HepG2 (cell line): ENCODE results near the gene NKX3-2. TPM values are rescaled to one million over a fixed set of nuclear protein-coding genes. Genes with fewer than 3 reads are reported as not detected.

ENCODE experiments used
- ATAC-seq: fragments of 200-7000 bp; cut with Tn5 transposase; 3 replicates; pipeline ENCODE4 v1.9.1; 2020; ENCODE audit warnings: mild to moderate bottlenecking, moderate library complexity
- BruUV-seq: library from RNA; stranded (reverse); fragments of 400-500 nt; replicated peaks from 2 replicates; lab custom pipeline; 2021; lab: Mats Ljungman, UMichigan
- CTCF ChIA-PET: fragments of 300-600 bp; formaldehyde crosslinking; extraction: SDS; loops from one replicate; lab custom pipeline; 2021; ENCODE audit warnings: low total read pairs, inconsistent platforms, low intra/inter-chr PET ratio; lab: Yijun Ruan, JAX
- POLR2A ChIA-PET: fragments of 350-600 bp; sonication (Branson Sonifier 250); formaldehyde crosslinking; loops from one replicate; lab custom pipeline; 2020; ENCODE audit warnings: antibody characterized with exemption, inconsistent platforms; lab: Yijun Ruan, JAX
- DNase-seq: peaks from one replicate; pipeline ENCODE4 v3.0.0-alpha.2; 2015; ENCODE audit warnings: low spot score
- FAIRE-seq: peaks from 3 replicates; lab custom pipeline; 2011; peaks lifted over from hg19 to GRCh38; lab: Jason Lieb, UNC
- H2AFZ ChIP-seq: one replicate; pipeline ENCODE4 v1.6.1; 2011; ENCODE audit warnings: low read length, inconsistent platforms
- H3K27ac ChIP-seq: fragments of 300-600 bp; 3 replicates; pipeline ENCODE4 v1.8.0; 2011; ENCODE audit warnings: mixed run types, mild to moderate bottlenecking, mixed read lengths, low read length, inconsistent platforms; ENCODE audit not compliant: insufficient read depth; ENCODE audit errors: extremely low read length
- H3K27me3 ChIP-seq, 2 experiments: fragments of 200-600 bp in 1 of 2; 2 replicates in 1 of 2; 3 replicates in 1 of 2; pipeline versions ENCODE4 v1.6.0 to v1.8.0; 2011; ENCODE audit warnings: low read length in 2 of 2, mild to moderate bottlenecking in 2 of 2, moderate library complexity in 2 of 2, inconsistent platforms in 1 of 2; ENCODE audit not compliant: insufficient read depth in 2 of 2, control insufficient read depth in 1 of 2
- H3K36me3 ChIP-seq, 2 experiments: fragments of 200-600 bp in 1 of 2; replicated peaks in 1 of 2; 2 replicates in 1 of 2; 3 replicates in 1 of 2; pipeline versions ENCODE4 v1.5.1 to v1.8.0; 2011; ENCODE audit warnings: low read length in 2 of 2, inconsistent platforms in 1 of 2; ENCODE audit not compliant: insufficient read depth in 2 of 2, control insufficient read depth in 1 of 2
- H3K4me1 ChIP-seq: 2 replicates; pipeline ENCODE4 v1.5.1; 2012; ENCODE audit warnings: low read length, inconsistent platforms; ENCODE audit not compliant: insufficient read depth
- H3K4me2 ChIP-seq: 2 replicates; pipeline ENCODE4 v1.6.0; 2011; ENCODE audit warnings: low read depth, low read length, inconsistent platforms
- H3K4me3 ChIP-seq, 3 experiments: fragments of 200-600 bp in 1 of 3; sonication (generic), shearing (Covaris generic) in 1 of 3; replicated peaks in 1 of 3; 2 replicates each; pipeline ENCODE4 v1.5.1; 2011 to 2016; ENCODE audit warnings: low read length in 3 of 3, inconsistent platforms in 2 of 3, low read depth in 2 of 3, mild to moderate bottlenecking in 2 of 3, control low read depth in 1 of 3, mixed read lengths in 1 of 3; ENCODE audit not compliant: insufficient read depth in 1 of 3
- H3K79me2 ChIP-seq: one replicate; pipeline ENCODE4 v1.6.1; 2011; ENCODE audit warnings: low read length, inconsistent platforms; ENCODE audit not compliant: insufficient read depth
- H3K9ac ChIP-seq: 2 replicates; pipeline ENCODE4 v1.6.0; 2011; ENCODE audit warnings: mild to moderate bottlenecking, low read depth, low read length, inconsistent platforms; ENCODE audit not compliant: insufficient read depth
- H3K9me3 ChIP-seq: 2 replicates; pipeline ENCODE4 v1.5.1; 2012; ENCODE audit warnings: mild to moderate bottlenecking, low read length
- H4K20me1 ChIP-seq: 2 replicates; pipeline ENCODE4 v1.6.0; 2011; ENCODE audit warnings: inconsistent platforms, mild to moderate bottlenecking, low read length, moderate library complexity; ENCODE audit not compliant: insufficient read depth
- CENPX ChIP-seq: sonication (generic); formaldehyde crosslinking; IDR thresholded peaks from 2 replicates; pipeline ENCODE4 v1.9.0; 2021; ENCODE audit warnings: mild to moderate bottlenecking, missing genetic modification reagents, moderate library complexity
- GMEB2 ChIP-seq: IDR thresholded peaks from 2 replicates; pipeline ENCODE4 v1.6.1; 2016; ENCODE audit warnings: missing biosample characterization, missing genetic modification reagents, low read depth
- HOXD1 ChIP-seq: sonication (generic); formaldehyde crosslinking; IDR thresholded peaks from 2 replicates; pipeline ENCODE4 v1.5.0; 2020; ENCODE audit warnings: missing genetic modification reagents
- SNAPC2 ChIP-seq: sonication (generic); formaldehyde crosslinking; IDR thresholded peaks from 2 replicates; pipeline ENCODE4 v1.8.1; 2022; ENCODE audit warnings: mild to moderate bottlenecking, missing genetic modification reagents
- TFDP2 ChIP-seq: sonication (generic); formaldehyde crosslinking; IDR thresholded peaks from 2 replicates; pipeline ENCODE4 v1.4.0; 2020; ENCODE audit warnings: missing genetic modification reagents
- WGBS: methylation state at CpG from one replicate; pipeline ENCODE4 v1.1.6; 2017; ENCODE audit warnings: low lambda C conversion rate; 5-methylcytosine and 5-hydroxymethylcytosine counted together
- in situ Hi-C: cut with HindIII; loops from 2 replicates; pipeline ENCODE4 v1.10.0; 2017; ENCODE audit warnings: low pct_unique_long_range_greater_than_20kb; ENCODE audit not compliant: extremely low pct_ligation_motif_present
- intact Hi-C: fragments of 100-400 bp; cut with micrococcal nuclease; formaldehyde crosslinking; loops from one replicate; pipeline ENCODE4 v1.10.0; 2022; ENCODE audit not compliant: unreplicated experiment
- polyA plus RNA-seq, 8 experiments: library from polyadenylated mRNA; depleted of rRNA in 3 of 8; stranded (reverse) in 7 of 8; unstranded in 1 of 8; fragments of >200 nt; fragmentation: Illumina TruSeq in 4 of 8; extraction: Trizol in 4 of 8; gene quantifications; 2 replicates each; pipeline versions ENCODE4 v1.2.1 to v1.2.3, GENCODE V29; 2011 to 2016; ENCODE audit warnings: low read depth in 4 of 8, missing spikeins in 1 of 8, mixed read lengths in 1 of 8; ENCODE audit not compliant: insufficient read depth in 1 of 8
- total RNA-seq, 5 experiments: library from RNA; depleted of rRNA; stranded (reverse); fragments of >200 nt; fragmentation: Illumina TruSeq; extraction: Trizol; gene quantifications; 2 replicates each; pipeline ENCODE4 v1.2.3, GENCODE V29; 2016; ENCODE audit warnings: low read depth in 1 of 5

Gene NKX3-2
- total and polyA plus RNA-seq, 2 of the 13 experiments (the other 11 are each of a cell fraction or from before 2014, with no cell fraction given) = 0.07 to 0.13 TPM

- Histone ChIP-seq H3K4me2 (no peak overlapping the region), H3K9ac (no peak overlapping the region), H3K27me3 (peaks cover 9 to 62% of the 10 kb centered on the region in 2 experiments; a peak in 4 of 5 replicates), H3K9me3 (no peaks in the 10 kb centered on the region), H3K36me3 (no peaks in the 10 kb centered on the region), H3K79me2 (no peaks in the 10 kb centered on the region), H4K20me1 (0 out of 2 replicates have a peak, but pooled peaks cover 2% of the 10 kb centered on the region), H3K4me1 (peaks cover 29% of the 10 kb centered on the region)
- 69% methylated on average over 22 of the region's 23 CpGs for WGBS
- ChIA-PET POLR2A (no interaction called here), CTCF (no interaction called here)
- BruUV-seq = no TSS peak
- DNase-seq (no peak), ATAC-seq (no peak)
- in situ Hi-C loops = no loop called here
- intact Hi-C loops = loop anchor here (10.0 kb wide), 1 partner anchor 416 kb away; no protein-coding TSS in a partner anchor
- TF ChIP-seq GMEB2 = no peak
- no peak for TF ChIP-seq HOXD1 (CRISPR knock-in tag)
- no peak for TF ChIP-seq CENPX
- no peak for TF ChIP-seq SNAPC2 (CRISPR knock-in tag)
- TF ChIP-seq TFDP2 (CRISPR knock-in tag) = no peak
- TF ChIP-seq, all 625 proteins: peak for 0
- no peak overlapping the region for H3K27ac ChIP-seq
- FAIRE-seq = no peak
- H3K4me3 ChIP-seq = no peak overlapping the region
- H2AFZ ChIP-seq = no peak overlapping the region
Measured at GRCh38 chr4:13540446-13541175, 3.7 kb downstream of the NKX3-2 start.
